Right ventricle myocardium superior (tissue), 1 donor: ENCODE data around the gene FATE1. TPM values are rescaled to one million over a fixed set of nuclear protein-coding genes. Genes with fewer than 3 reads are reported as not detected.
"Not testable (repeated sequence)": the region's sequence is repeated elsewhere in the genome, so short reads cannot be mapped to it uniquely, and the experiment has no call there.

ENCODE experiments used
- ATAC-seq: fragments of 200-7000 bp; cut with Tn5 transposase; one replicate; pipeline ENCODE4 v1.9.1; 2020; ENCODE audit warnings: mild to moderate bottlenecking; ENCODE audit not compliant: poor library complexity
- DNase-seq: peaks from one replicate; pipeline ENCODE4 v3.0.0-alpha.2; 2020
- intact Hi-C: fragments of 100-400 bp; cut with DNase I; formaldehyde crosslinking; loops from one replicate; pipeline ENCODE4 v1.11.2; 2022
- long read RNA-seq: library from polyadenylated mRNA; unstranded; transcript quantifications from one replicate; pipeline ENCODE4 v2.0.0, GENCODE V29; 2021
- total RNA-seq: library from RNA; stranded (reverse); fragmentation: NEBNext Ultra II Directional; extraction: Animal tissue kit (Norgen Biotek cat#: 25700); gene quantifications from one replicate; pipeline ENCODE4 v1.2.1, GENCODE V29; 2021
- donor health status: DM: no; HTN: yes; CAD: no; lungs with severe emphysema.

Gene FATE1
- 0.22 TPM for total RNA-seq
- long read RNA-seq, partial matches to known transcripts, result 0 of 1 reads
- long read RNA-seq, other reads (novel, unspliced or antisense), result 0 of 1 reads

GRCh38 chrX:151715752-151716151 is at the start of gene FATE1:
FATE1 (plus strand) TSS chrX:151716035; CDS start chrX:151716120, 85 bp downstream.
- ATAC-seq (no peak), DNase-seq (no peak)
- intact Hi-C loops, result no loop called here

GRCh38 chrX:151675121-151675746 is 40.6 kb upstream of the FATE1 start:
- intact Hi-C loops, result no loop called here
- no peak for ATAC-seq
- DNase-seq, result no peak

- no peak for DNase-seq
- ATAC-seq, result no peak
- intact Hi-C loops, result no loop called here
Measured at GRCh38 chrX:151676196-151676595, 39.6 kb upstream of the FATE1 start.

GRCh38 chrX:151679798-151680402 is 35.9 kb upstream of the FATE1 start:
- ATAC-seq, result no peak
- intact Hi-C loops, result loop anchor here (2.0 kb wide), 1 partner anchor 529 kb away; no protein-coding TSS in a partner anchor
- DNase-seq, result no peak

- ATAC-seq (peak; percentile 61), DNase-seq (no peak)
- intact Hi-C loops, result loop anchor here (2.0 kb wide), 1 partner anchor 530 kb away; no protein-coding TSS in a partner anchor
Measured at GRCh38 chrX:151680805-151681204, 35.0 kb upstream of the FATE1 start.

GRCh38 chrX:151687635-151688034 is 28.2 kb upstream of the FATE1 start:
- intact Hi-C loops, result no loop called here
- ATAC-seq (no peak), DNase-seq (no peak)

- intact Hi-C loops, result no loop called here
- DNase-seq, result no peak
- no peak for ATAC-seq
Measured at GRCh38 chrX:151688695-151689094, 27.1 kb upstream of the FATE1 start.

GRCh38 chrX:151692825-151693224 is 23.0 kb upstream of the FATE1 start:
- DNase-seq (no peak), ATAC-seq (no peak)
- intact Hi-C loops, result no loop called here

- DNase-seq (no peak), ATAC-seq (no peak)
- intact Hi-C loops, result no loop called here
Measured at GRCh38 chrX:151694121-151694520, 21.7 kb upstream of the FATE1 start.

GRCh38 chrX:151694661-151695582 is 20.9 kb upstream of the FATE1 start, which contains the start of gene PRRG3:
PRRG3 (plus strand) TSS chrX:151695458; CDS start chrX:151698815, 3,357 bp downstream.
- intact Hi-C loops, result no loop called here
- ATAC-seq (no peak), DNase-seq (no peak)

GRCh38 chrX:151695583-151696340 is 20.1 kb upstream of the FATE1 start:
- ATAC-seq, result no peak
- DNase-seq, result no peak
- intact Hi-C loops, result no loop called here

GRCh38 chrX:151697082-151697481 is 18.8 kb upstream of the FATE1 start:
- ATAC-seq, DNase-seq, intact Hi-C loops: not testable (repeated sequence)

- ATAC-seq, result no peak
- intact Hi-C loops, result no loop called here
- no peak for DNase-seq
Measured at GRCh38 chrX:151697522-151697921, 18.3 kb upstream of the FATE1 start.

- ATAC-seq (no peak), DNase-seq (no peak)
- intact Hi-C loops, result no loop called here
Measured at GRCh38 chrX:151698485-151698884, 17.4 kb upstream of the FATE1 start.

- DNase-seq, result no peak
- ATAC-seq, result no peak
- intact Hi-C loops, result no loop called here
Measured at GRCh38 chrX:151699746-151700145, 16.1 kb upstream of the FATE1 start.

GRCh38 chrX:151700581-151700980 is 15.3 kb upstream of the FATE1 start:
- no peak for DNase-seq
- ATAC-seq, result no peak
- intact Hi-C loops, result no loop called here

GRCh38 chrX:151701071-151701470 is 14.8 kb upstream of the FATE1 start:
- DNase-seq (no peak), ATAC-seq (no peak)
- intact Hi-C loops, result no loop called here

- ATAC-seq (no peak), DNase-seq (no peak)
- intact Hi-C loops, result no loop called here
Measured at GRCh38 chrX:151701531-151701930, 14.3 kb upstream of the FATE1 start.
